SK-N-SH (cell line): Measurements from ENCODE around the gene STEAP3. TPM values are rescaled to one million over a fixed set of nuclear protein-coding genes. Genes with fewer than 3 reads are reported as not detected.

ENCODE experiments used
- CTCF ChIA-PET: fragments of 300-600, 350-600 bp; formaldehyde crosslinking; extraction: SDS; loops from one replicate; lab custom pipeline; 2021; lab: Yijun Ruan, JAX
- POLR2A ChIA-PET: fragments of 350-600 bp; sonication (Branson Sonifier 250); formaldehyde crosslinking; extraction: SDS; loops from one replicate; lab custom pipeline; 2020; ENCODE audit warnings: antibody characterized with exemption, inconsistent platforms; lab: Yijun Ruan, JAX
- DNase-seq: peaks from one replicate; pipeline ENCODE4 v3.0.0; 2012
- H2AFZ ChIP-seq: fragments of 200-600 bp; sonication (generic); 2 replicates; pipeline ENCODE4 v1.8.1; 2016; ENCODE audit warnings: antibody characterized with exemption, mild to moderate bottlenecking, low read depth
- H3F3A ChIP-seq: fragments of 200-600 bp; sonication (generic); replicated peaks from 2 replicates; pipeline ENCODE3; 2016; ENCODE audit warnings: antibody characterized with exemption, mild to moderate bottlenecking; ENCODE audit not compliant: insufficient read depth
- H3K27ac ChIP-seq, 2 experiments: fragments of 200-500 bp in 1 of 2; fragments of 200-600 bp in 1 of 2; sonication (Bioruptor generic) in 1 of 2; sonication (generic), shearing (Covaris generic) in 1 of 2; 2 replicates each; pipeline versions ENCODE4 v1.5.1 to v1.6.1; 2014 to 2016; ENCODE audit warnings: low read depth in 2 of 2, inconsistent platforms in 1 of 2, low read length in 1 of 2, mild to moderate bottlenecking in 1 of 2, mixed read lengths in 1 of 2
- H3K27me3 ChIP-seq: fragments of 200-600 bp; sonication (generic), shearing (Covaris generic); 2 replicates; pipeline ENCODE4 v1.6.1; 2016; ENCODE audit warnings: mixed run types; ENCODE audit not compliant: insufficient read depth
- H3K36me3 ChIP-seq, 2 experiments: fragments of 200-500 bp in 1 of 2; fragments of 200-600 bp in 1 of 2; sonication (Bioruptor generic) in 1 of 2; sonication (generic) in 1 of 2; replicated peaks in 1 of 2; 2 replicates each; pipeline versions ENCODE3 to v1.5.1; 2014 to 2016; ENCODE audit warnings: low read length in 1 of 2, mild to moderate bottlenecking in 1 of 2; ENCODE audit not compliant: insufficient read depth in 2 of 2, control insufficient read depth in 1 of 2
- H3K4me1 ChIP-seq, 2 experiments: fragments of 200-500 bp in 1 of 2; fragments of 200-600 bp in 1 of 2; sonication (Bioruptor generic) in 1 of 2; sonication (generic), shearing (Covaris generic) in 1 of 2; 2 replicates each; pipeline versions ENCODE4 v1.5.1 to v1.6.1; 2014 to 2016; ENCODE audit warnings: low read depth in 1 of 2, low read length in 1 of 2, mixed run types in 1 of 2; ENCODE audit not compliant: insufficient read depth in 2 of 2, control insufficient read depth in 1 of 2
- H3K4me2 ChIP-seq: fragments of 200-600 bp; sonication (generic), shearing (Covaris generic); 2 replicates; pipeline ENCODE4 v1.6.1; 2017; ENCODE audit warnings: mixed run types
- H3K4me3 ChIP-seq, 2 experiments: fragments of 200-500 bp in 1 of 2; fragments of 200-600 bp in 1 of 2; sonication (Bioruptor generic) in 1 of 2; sonication (generic), shearing (Covaris generic) in 1 of 2; 2 replicates each; pipeline versions ENCODE4 v1.5.1 to v1.8.1; 2014 to 2016; ENCODE audit warnings: low read depth in 2 of 2, inconsistent platforms in 1 of 2, low read length in 1 of 2, mild to moderate bottlenecking in 1 of 2, mixed read lengths in 1 of 2, moderate library complexity in 1 of 2
- H3K79me2 ChIP-seq: fragments of 200-600 bp; sonication (generic); 2 replicates; pipeline ENCODE4 v1.8.1; 2017; ENCODE audit warnings: mild to moderate bottlenecking; ENCODE audit not compliant: insufficient read depth
- H3K9ac ChIP-seq: fragments of 200-600 bp; sonication (generic); 2 replicates; pipeline ENCODE4 v1.6.1; 2017; ENCODE audit warnings: mixed run types
- H3K9me2 ChIP-seq: fragments of 200-600 bp; sonication (generic); 2 replicates; pipeline ENCODE4 v1.6.1; 2017; ENCODE audit warnings: mixed run types
- H3K9me3 ChIP-seq: fragments of 200-600 bp; sonication (generic); 2 replicates; pipeline ENCODE4 v1.6.1; 2017; ENCODE audit warnings: mixed run types, mild to moderate bottlenecking, moderate library complexity
- H4K20me1 ChIP-seq: fragments of 200-600 bp; sonication (generic); 2 replicates; pipeline ENCODE4 v1.6.1; 2017; ENCODE audit warnings: mild to moderate bottlenecking, mixed run types; ENCODE audit not compliant: insufficient read depth
- CHD2 ChIP-seq: fragments of 150-350 bp; IDR thresholded peaks from 2 replicates; pipeline ENCODE4 v1.6.1; 2018; ENCODE audit warnings: low read length; ENCODE audit not compliant: partially characterized antibody
- CTCF ChIP-seq: fragments of 200-600 bp; sonication (generic); IDR thresholded peaks from 2 replicates; pipeline ENCODE4 v1.6.1; 2017; ENCODE audit warnings: antibody characterized with exemption, mild to moderate bottlenecking, moderate library complexity
- EZH2phosphoT487 ChIP-seq: fragments of 200-600 bp; sonication (generic); IDR thresholded peaks from 2 replicates; pipeline ENCODE4 v1.6.1; 2017; ENCODE audit warnings: low read depth, mixed run types, mild to moderate bottlenecking, antibody characterized with exemption, moderate library complexity, borderline replicate concordance
- FOXM1 ChIP-seq: IDR thresholded peaks from 2 replicates; pipeline ENCODE4 v1.4.0; 2012; ENCODE audit warnings: low read depth, mild to moderate bottlenecking
- GABPA ChIP-seq: IDR thresholded peaks from 2 replicates; pipeline ENCODE4 v1.4.0; 2012; ENCODE audit warnings: low read depth, mild to moderate bottlenecking
- GATA2 ChIP-seq: sonication (generic); formaldehyde crosslinking; IDR thresholded peaks from 2 replicates; pipeline ENCODE4 v1.5.0; 2020; ENCODE audit warnings: mild to moderate bottlenecking, missing genetic modification reagents
- IRF3 ChIP-seq: fragments of 150-350 bp; IDR thresholded peaks from 2 replicates; pipeline ENCODE4 v1.6.1; 2016; ENCODE audit warnings: mild to moderate bottlenecking, low read depth, low read length
- MXI1 ChIP-seq: IDR thresholded peaks from 2 replicates; pipeline ENCODE4 v1.6.1; 2012; ENCODE audit warnings: mild to moderate bottlenecking, low read depth, low read length, improper control_type of control experiment
- SIN3A ChIP-seq: IDR thresholded peaks from 2 replicates; pipeline ENCODE4 v1.6.1; 2012; ENCODE audit warnings: low read depth, mild to moderate bottlenecking, low read length, moderate library complexity, borderline replicate concordance
- USF2 ChIP-seq: fragments of 150-350 bp; IDR thresholded peaks from 2 replicates; pipeline ENCODE4 v1.6.1; 2017; ENCODE audit warnings: antibody characterized with exemption, low read length, low read depth, borderline replicate concordance
- WGBS: methylation state at CpG from one replicate; pipeline ENCODE4 v1.1.6; 2017; ENCODE audit warnings: low lambda C conversion rate; 5-methylcytosine and 5-hydroxymethylcytosine counted together
- polyA plus RNA-seq, 3 experiments: library from polyadenylated mRNA; depleted of rRNA; stranded (reverse); fragments of >200 nt; gene quantifications; 2 replicates each; pipeline ENCODE4 v1.2.3, GENCODE V29; 2012

The STEAP3 gene
- polyA plus RNA-seq, 1 of the 3 experiments (the other 2 are of a cell fraction): 30.6 TPM

- no peak for TF ChIP-seq CTCF
- TF ChIP-seq IRF3: no peak
- no peak for TF ChIP-seq GATA2 (CRISPR knock-in tag)
- TF ChIP-seq FOXM1: no peak
- no peak for TF ChIP-seq SIN3A
- no peak for TF ChIP-seq EZH2phosphoT487
- TF ChIP-seq MXI1: 0 out of 2 replicates have a peak, but pooled peaks have one; percentile 28
- no peak for TF ChIP-seq USF2
- TF ChIP-seq CHD2: peak; percentile 17
Observed at GRCh38 chr2:119240311-119241204, 16.9 kb downstream of the STEAP3 start (continued).

- Histone ChIP-seq H3K27ac (no peak overlapping the region), H3K27me3 (no peaks in the 10 kb centered on the region), H3K79me2 (no peaks in the 10 kb centered on the region), H4K20me1 (no peaks in the 10 kb centered on the region), H3K4me2 (peak overlapping the region; percentile 68; the same call in 1 of the 2 replicates), H3K9me3 (no peaks in the 10 kb centered on the region)
- ChIA-PET CTCF (interaction anchor here (1.0 to 1.4 kb wide), 5 partner anchors 9 to 25 kb away, joined by 3 to 5 read pairs (median 4); no protein-coding TSS in a partner anchor), POLR2A (interaction anchor here (0.9 kb wide), 1 partner anchor 15 kb away, joined by 3 read pairs; no protein-coding TSS in a partner anchor)
- no peak for DNase-seq
- no peak for TF ChIP-seq GABPA
- TF ChIP-seq, all 33 proteins: peak for 0
- 97% methylated on average over 5 of the region's 5 CpGs for WGBS
- no peak overlapping the region for H3K9ac ChIP-seq
- no peak overlapping the region for H2AFZ ChIP-seq
- H3K4me3 ChIP-seq: no peak overlapping the region
- peaks cover 0 to 5% of the 10 kb centered on the region in 2 experiments for H3K36me3 ChIP-seq
- H3K9me2 ChIP-seq: no peaks in the 10 kb centered on the region
- no peaks in the 10 kb centered on the region for H3F3A ChIP-seq
- peaks cover 10 to 15% of the 10 kb centered on the region in 2 experiments; a peak in 3 of 4 replicates for H3K4me1 ChIP-seq
Observed at GRCh38 chr2:119241205-119241532, 17.5 kb downstream of the STEAP3 start.
